ENCODE data around the gene CDC14A. TPM values are rescaled to one million over a fixed set of nuclear protein-coding genes. Genes with fewer than 3 reads are reported as not detected.

Gene CDC14A
- total and polyA plus RNA-seq, 8 donors: 8.9 to 16.4 (median 14.2) TPM

DNA sequence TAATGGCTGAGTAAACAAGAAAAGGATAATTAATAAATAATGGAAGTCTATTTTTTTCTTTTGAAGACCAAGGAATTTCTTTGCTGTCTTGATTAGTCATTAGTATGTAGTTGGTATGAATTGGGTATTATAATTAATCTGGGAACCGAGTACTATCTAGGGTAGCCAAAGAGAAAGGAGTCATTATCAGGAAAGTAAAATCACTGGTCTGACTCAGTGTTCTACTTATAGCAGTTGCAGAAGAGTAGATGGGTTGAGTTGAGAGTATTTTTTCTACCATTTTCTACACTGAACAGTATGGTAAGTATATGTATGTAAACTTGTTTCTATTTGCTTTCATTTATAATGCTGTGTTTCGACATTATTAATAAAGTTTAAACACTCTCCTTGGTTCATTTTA, 26.6 kb downstream of the CDC14A start:
- Histone ChIP-seq H3K4me1 (no peaks in the 10 kb centered on the region), H3K36me3 (no peaks in the 10 kb centered on the region), H3K9me3 (no peaks in the 10 kb centered on the region), H3K27me3 (no peaks in the 10 kb centered on the region), H3K4me3 (no peak overlapping the region), H3K27ac (no peak overlapping the region)
- DNase-seq (no peak), ATAC-seq (no peak)
- intact Hi-C loops (cut with DNase I): no loop called here
- TF ChIP-seq, protein P1, sequence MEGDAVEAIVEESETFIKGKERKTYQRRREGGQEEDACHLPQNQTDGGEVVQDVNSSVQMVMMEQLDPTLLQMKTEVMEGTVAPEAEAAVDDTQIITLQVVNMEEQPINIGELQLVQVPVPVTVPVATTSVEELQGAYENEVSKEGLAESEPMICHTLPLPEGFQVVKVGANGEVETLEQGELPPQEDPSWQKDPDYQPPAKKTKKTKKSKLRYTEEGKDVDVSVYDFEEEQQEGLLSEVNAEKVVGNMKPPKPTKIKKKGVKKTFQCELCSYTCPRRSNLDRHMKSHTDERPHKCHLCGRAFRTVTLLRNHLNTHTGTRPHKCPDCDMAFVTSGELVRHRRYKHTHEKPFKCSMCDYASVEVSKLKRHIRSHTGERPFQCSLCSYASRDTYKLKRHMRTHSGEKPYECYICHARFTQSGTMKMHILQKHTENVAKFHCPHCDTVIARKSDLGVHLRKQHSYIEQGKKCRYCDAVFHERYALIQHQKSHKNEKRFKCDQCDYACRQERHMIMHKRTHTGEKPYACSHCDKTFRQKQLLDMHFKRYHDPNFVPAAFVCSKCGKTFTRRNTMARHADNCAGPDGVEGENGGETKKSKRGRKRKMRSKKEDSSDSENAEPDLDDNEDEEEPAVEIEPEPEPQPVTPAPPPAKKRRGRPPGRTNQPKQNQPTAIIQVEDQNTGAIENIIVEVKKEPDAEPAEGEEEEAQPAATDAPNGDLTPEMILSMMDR (IDR thresholded peaks at IDR 0.05): no peak

DNA sequence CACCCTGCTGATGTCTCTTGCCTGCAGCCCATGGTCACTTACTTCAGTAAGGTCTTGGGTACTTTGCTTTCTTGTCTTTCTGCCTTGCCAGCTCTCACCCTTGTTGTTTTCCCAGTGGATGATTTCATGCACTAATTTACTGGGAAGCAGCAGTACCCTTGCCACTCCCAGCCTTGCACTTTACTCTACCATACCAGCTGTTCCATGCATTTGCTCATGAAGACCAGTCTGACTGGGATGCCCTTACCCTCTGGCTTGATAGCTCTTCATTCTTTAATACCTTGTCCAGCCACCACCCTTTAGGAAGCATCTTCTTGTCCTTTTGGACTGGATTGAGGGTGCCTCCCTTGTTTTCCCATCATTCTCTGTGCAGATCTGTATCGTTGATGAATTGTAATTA, 28.3 kb downstream of the CDC14A start:
- Histone ChIP-seq H3K4me3 (no peak overlapping the region), H3K36me3 (no peaks in the 10 kb centered on the region), H3K9me3 (no peaks in the 10 kb centered on the region), H3K27me3 (no peaks in the 10 kb centered on the region), H3K4me1 (peaks cover 0 to 5% of the 10 kb centered on the region in 2 donors), H3K27ac (no peak overlapping the region)
- intact Hi-C loops (cut with DNase I): no loop called here
- TF ChIP-seq, protein P1 (IDR thresholded peaks at IDR 0.05): no peak
- no peak for DNase-seq
- no peak for ATAC-seq

DNA sequence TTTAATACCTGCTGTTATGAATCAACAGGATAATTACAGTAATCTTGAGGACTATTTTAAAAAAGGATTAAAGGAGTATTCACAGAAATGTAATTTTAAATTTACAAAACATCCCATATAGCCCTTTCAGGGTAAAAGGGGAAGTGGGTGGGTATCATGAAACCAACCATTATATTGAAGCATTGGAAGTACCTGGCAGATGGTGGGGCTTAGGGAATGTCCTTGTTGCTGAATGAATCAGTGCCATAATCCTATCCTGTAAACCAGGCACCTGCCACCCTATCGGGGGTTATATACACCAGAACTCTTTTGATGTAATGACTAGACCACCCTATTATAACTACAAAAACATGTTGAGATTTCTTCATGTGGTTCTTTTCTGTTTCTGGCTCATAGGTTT, 30.4 kb downstream of the CDC14A start:
- DNase-seq (no peak), ATAC-seq (no peak)
- no peak overlapping the region for H3K27ac ChIP-seq
- H3K4me3 ChIP-seq: no peak overlapping the region
- no peaks in the 10 kb centered on the region for H3K36me3 ChIP-seq
- peaks cover 5 to 23% of the 10 kb centered on the region in 2 donors for H3K4me1 ChIP-seq
- H3K27me3 ChIP-seq: no peaks in the 10 kb centered on the region
- H3K9me3 ChIP-seq: no peaks in the 10 kb centered on the region
- TF ChIP-seq, protein P1 (IDR thresholded peaks at IDR 0.05): no peak
- intact Hi-C loops (cut with DNase I): no loop called here

DNA sequence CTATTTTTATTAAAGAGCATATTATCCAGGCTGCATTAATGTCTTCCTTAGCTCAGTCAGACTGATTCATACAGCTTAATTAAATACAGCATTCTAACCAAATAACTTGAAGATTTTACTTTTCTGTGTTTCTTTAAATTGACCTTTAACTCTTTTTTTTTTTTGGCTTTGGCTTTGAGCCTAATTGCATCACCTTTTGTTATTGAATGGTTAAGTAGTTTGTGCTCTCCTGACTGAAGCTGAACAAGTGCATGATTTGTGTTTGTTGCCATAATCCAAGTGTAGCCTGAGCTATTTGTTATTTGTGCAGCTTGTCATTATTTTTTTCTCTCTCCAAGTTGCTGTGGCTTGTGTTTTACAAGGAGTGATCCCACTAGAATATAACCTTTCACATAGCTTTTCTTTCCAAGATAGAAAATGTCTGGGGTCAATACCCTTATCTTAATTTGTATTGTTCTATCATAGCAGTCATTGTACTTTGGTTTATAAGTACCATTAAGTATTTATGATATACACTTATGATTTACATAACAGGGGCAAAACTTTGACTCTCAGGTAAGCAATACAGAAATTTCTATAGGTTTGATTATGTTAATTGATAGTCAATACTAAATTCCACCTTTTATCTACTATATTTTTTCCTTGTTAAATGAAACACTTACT, 31.6 kb downstream of the CDC14A start:
- Histone ChIP-seq H3K27ac (no peak overlapping the region), H3K4me3 (no peak overlapping the region), H3K4me1 (peaks cover 5 to 30% of the 10 kb centered on the region in 2 donors), H3K36me3 (no peaks in the 10 kb centered on the region), H3K27me3 (no peaks in the 10 kb centered on the region), H3K9me3 (no peaks in the 10 kb centered on the region)
- no peak for DNase-seq
- no peak for ATAC-seq
- intact Hi-C loops (cut with DNase I): no loop called here
- TF ChIP-seq, protein P1 (IDR thresholded peaks at IDR 0.05): no peak

DNA sequence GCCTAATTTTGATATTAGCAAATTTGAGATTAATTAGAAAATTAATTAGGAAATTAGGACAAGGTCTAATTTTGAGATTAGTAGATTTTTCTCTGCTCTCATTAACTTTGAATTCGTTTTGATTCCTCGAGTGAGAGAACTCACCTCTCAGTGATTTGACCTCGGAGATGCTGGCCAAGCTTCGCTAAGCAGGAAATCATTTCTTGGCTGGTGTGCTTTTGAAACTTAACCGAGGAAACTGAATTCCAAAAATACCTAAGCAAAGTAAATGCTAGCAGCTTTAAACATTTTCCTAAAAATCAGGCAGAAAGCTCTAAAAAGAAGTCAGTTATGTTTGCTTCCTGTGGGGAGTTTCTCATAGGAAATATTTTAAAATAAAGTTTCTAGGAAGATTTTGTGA, 34.9 kb downstream of the CDC14A start:
- peaks cover 0 to 5% of the 10 kb centered on the region in 2 donors for H3K36me3 ChIP-seq
- DNase-seq: peak in 1 of 4 donors; percentile 41
- intact Hi-C loops (cut with DNase I): no loop called here
- H3K27me3 ChIP-seq: no peaks in the 10 kb centered on the region
- H3K4me1 ChIP-seq: peaks cover 5 to 30% of the 10 kb centered on the region in 2 donors
- ATAC-seq: peak; percentile 39
- H3K9me3 ChIP-seq: no peaks in the 10 kb centered on the region
- peak overlapping the region; percentile 11 to 24 for H3K27ac ChIP-seq
- TF ChIP-seq, protein P1 (IDR thresholded peaks at IDR 0.05): no peak
- H3K4me3 ChIP-seq: no peak overlapping the region

All from left lung (tissue), 10 donors.